GM12864 (cell line): ENCODE data around the gene CTU2.

Experiments used
- DNase-seq: peaks from one replicate; pipeline ENCODE4 v3.0.0-alpha.2; 2011; ENCODE audit warnings: low read depth
- H3K4me3 ChIP-seq: 2 replicates; pipeline ENCODE4 v1.5.1; 2011; ENCODE audit warnings: mild to moderate bottlenecking, low read depth, low read length, control low read depth
- CTCF ChIP-seq: IDR thresholded peaks from 2 replicates; pipeline ENCODE4 v1.5.1; 2011; ENCODE audit warnings: low read depth, mild to moderate bottlenecking, moderate library complexity, low read length, control low read depth, inconsistent platforms; ENCODE audit errors: missing control alignments

The CTU2 gene

DNA sequence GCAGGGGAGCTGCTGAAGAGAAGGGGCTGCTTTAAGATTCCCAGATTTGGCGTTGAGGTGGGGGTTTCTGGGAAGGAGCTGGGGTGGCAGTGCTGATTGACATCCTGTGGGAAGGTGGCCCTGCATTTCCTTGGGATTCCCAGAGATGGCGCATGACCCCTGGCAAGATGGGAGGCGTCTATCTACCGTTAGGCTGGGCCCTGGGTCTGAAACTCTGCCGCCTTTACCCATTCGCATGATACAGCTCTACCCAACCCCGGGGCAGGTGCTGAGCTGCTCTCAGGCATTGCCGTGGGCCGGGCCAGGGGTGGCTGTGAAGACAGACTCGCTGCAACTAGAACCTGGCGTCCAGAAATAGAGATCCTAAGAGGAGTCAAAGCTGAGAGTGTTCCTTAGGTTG lies 33.5 kb upstream of the CTU2 start:
- H3K4me3 ChIP-seq = no peak overlapping the region
- peak; percentile 9 for TF ChIP-seq CTCF
- no peak for DNase-seq

DNA sequence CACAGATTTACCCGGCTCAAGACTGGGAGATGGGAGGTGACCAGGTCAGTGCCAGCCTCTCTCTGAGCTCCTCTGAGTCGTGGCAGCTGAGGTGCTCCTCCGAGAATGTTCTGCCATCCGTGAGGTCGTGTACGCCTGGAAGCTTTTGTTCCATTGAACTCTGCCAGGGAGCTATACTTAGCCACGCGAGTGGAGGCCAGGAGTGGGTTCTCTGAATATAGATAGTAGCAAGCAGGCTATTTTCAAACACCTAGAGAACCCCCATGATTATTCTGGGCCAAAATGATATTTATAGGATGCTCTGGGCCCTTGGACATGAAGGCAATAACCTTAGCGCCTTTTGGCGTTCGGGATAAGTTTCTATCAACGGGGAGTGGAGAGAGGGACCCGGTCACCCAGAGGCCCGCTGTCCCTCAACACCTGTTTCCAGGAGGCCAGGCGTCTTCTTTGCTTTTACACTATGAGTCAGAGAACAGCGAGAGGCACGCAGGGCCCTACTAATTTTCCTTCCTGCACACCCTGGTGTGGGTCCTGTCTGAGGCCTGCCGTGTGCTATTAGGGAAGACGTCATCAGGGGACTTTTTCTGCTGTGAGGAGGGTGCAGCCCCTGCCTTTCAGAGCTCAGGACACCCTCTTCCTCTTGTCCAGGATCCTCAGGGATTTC lies 32.5 kb upstream of the CTU2 start:
- TF ChIP-seq CTCF = no peak
- DNase-seq = no peak
- no peak overlapping the region for H3K4me3 ChIP-seq

DNA sequence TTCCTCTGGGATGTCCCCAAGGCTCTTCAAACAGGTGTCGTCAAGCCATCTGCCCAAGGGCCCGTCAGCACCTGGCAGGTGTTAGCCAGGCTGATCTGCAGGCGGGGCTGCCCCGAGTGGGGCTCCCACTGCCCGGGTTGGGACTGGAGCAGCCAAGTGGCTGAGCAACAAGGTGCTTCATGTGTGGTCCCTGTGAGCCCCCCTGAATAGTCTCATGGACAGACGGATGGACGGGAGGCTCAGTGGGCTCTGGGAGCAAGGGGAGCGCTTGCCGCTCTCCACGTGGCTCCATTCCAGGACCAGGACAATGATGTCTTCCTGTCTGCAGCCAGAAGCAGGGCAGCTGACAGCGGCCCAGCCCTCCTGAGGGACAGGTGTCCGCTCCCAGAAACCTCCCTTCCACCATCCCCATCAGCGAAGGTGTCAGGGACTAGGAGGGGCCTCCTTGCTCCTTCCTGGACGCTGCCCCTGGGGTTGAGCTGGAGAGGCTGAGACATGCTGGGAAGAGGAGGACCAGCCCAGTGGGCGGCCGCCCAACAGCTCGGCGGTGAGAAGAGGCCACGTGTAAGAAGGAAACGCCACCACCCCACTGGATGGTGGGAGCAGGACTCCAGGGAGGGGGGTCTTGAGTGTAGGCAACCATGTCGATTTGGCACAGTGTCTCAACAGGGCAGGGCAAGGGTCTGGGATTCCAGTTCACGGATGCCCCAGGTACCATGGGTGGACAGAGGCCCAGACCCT lies 29.6 kb upstream of the CTU2 start:
- DNase-seq = no peak
- TF ChIP-seq CTCF = no peak

GRCh38 chr16:88677721-88678120 lies 28.6 kb upstream of the CTU2 start:
- no peak for DNase-seq
- TF ChIP-seq CTCF = no peak
- H3K4me3 ChIP-seq = no peak overlapping the region

More for the DNA sequence above, 29.6 kb upstream of the CTU2 start:
- no peak overlapping the region for H3K4me3 ChIP-seq

GRCh38 chr16:88678224-88678979 lies 27.9 kb upstream of the CTU2 start:
- no peak for DNase-seq
- no peak for TF ChIP-seq CTCF
- no peak overlapping the region for H3K4me3 ChIP-seq

DNA sequence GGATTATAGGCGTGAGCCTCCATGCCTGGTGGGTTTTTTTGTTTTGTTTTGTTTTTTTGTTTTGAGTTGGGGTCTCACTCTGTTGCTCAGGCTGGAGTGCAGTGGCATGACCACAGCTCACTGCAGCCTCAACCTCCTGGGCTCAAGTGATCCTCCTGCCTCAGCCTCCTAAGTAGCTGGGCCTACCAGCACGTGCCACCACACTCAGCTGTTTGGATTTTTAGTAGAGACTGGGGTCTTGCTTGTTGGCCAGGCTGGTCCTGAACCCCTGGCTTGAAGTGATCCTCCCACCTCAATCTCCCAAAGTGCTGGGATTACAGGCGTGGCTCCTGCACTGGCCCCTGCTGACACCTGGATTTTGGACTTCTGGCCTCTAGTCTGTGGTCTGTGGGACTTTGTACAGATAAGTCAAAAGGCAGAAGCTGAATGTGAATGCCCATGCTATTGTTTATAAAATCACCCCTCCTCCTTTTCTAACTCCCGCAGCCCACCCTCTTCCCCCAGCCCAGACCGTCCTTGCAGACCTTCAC lies 25.7 kb upstream of the CTU2 start:
- H3K4me3 ChIP-seq = no peak overlapping the region; the same call in 1 of the 2 replicates
- no peak for TF ChIP-seq CTCF
- no peak for DNase-seq
